Esophagus squamous epithelium (tissue), 5 donors: Measurements from ENCODE around the gene SIX1. TPM values are rescaled to one million over a fixed set of nuclear protein-coding genes. Genes with fewer than 3 reads are reported as not detected.

ENCODE experiments used
- DNase-seq: peaks from one replicate; lab custom pipeline; 2025; lab: John Stamatoyannopoulos, UW
- H3K27ac ChIP-seq, 4 donors: fragments of 200-600 bp; sonication (generic); one replicate each; pipeline ENCODE4 v1.5.1; 2016 to 2019; ENCODE audit warnings: mild to moderate bottlenecking in 1 of 4
- H3K27me3 ChIP-seq, 4 donors: fragments of 200-600 bp; sonication (generic); 1 replicate in 3 of 4; 2 replicates in 1 of 4; pipeline versions ENCODE4 v1.5.1 to v1.6.0; 2017 to 2021; ENCODE audit warnings: antibody characterized with exemption in 1 of 4
- H3K36me3 ChIP-seq, 3 donors: fragments of 200-600 bp; sonication (generic); one replicate each; pipeline ENCODE4 v1.5.1; 2016 to 2019
- H3K4me1 ChIP-seq, 3 donors: fragments of 200-600 bp; sonication (generic); one replicate each; pipeline ENCODE4 v1.5.1; 2017 to 2019
- H3K4me3 ChIP-seq, 4 donors: fragments of 200-600 bp; sonication (generic); 1 replicate in 3 of 4; 2 replicates in 1 of 4; pipeline ENCODE4 v1.5.1; 2016 to 2019; ENCODE audit warnings: mild to moderate bottlenecking in 2 of 4, moderate library complexity in 1 of 4
- H3K9me3 ChIP-seq, 3 donors: fragments of 200-600 bp; sonication (generic); one replicate each; pipeline ENCODE4 v1.5.1; 2016 to 2019
- CTCF ChIP-seq, 6 experiments: fragments of 450-650 bp in 4 of 6; fragments of 200-600 bp in 2 of 6; sonication (generic) in 2 of 6; IDR thresholded peaks; one replicate each; pipeline ENCODE4 v1.5.1; 2016 to 2019; ENCODE audit warnings: antibody characterized with exemption in 6 of 6, mild to moderate bottlenecking in 4 of 6, moderate library complexity in 4 of 6
- POLR2A ChIP-seq, 4 donors: fragments of 450-650 bp; IDR thresholded peaks; one replicate each; pipeline ENCODE4 v1.6.1; 2017; ENCODE audit warnings: antibody characterized with exemption in 4 of 4, mild to moderate bottlenecking in 4 of 4, moderate library complexity in 3 of 4
- WGBS, 2 donors: methylation state at CpG; one replicate each; pipeline ENCODE4 v1.1.5; 2018; 5-methylcytosine and 5-hydroxymethylcytosine counted together
- intact Hi-C: fragments of 100-400 bp; cut with DNase I; formaldehyde crosslinking; loops from one replicate; pipeline ENCODE4 v1.15.0; 2022
- total RNA-seq, 4 donors: library from RNA; depleted of rRNA; stranded (reverse); fragments of >200 nt; gene quantifications; one replicate each; pipeline ENCODE4 v1.1.0, GENCODE V29; 2016
- donor health status: DM: yes; HTN: yes; CAD: no.

The SIX1 gene
- total RNA-seq, 4 donors from 2014 or later: 0.23 TPM; not detected in 3

DNA sequence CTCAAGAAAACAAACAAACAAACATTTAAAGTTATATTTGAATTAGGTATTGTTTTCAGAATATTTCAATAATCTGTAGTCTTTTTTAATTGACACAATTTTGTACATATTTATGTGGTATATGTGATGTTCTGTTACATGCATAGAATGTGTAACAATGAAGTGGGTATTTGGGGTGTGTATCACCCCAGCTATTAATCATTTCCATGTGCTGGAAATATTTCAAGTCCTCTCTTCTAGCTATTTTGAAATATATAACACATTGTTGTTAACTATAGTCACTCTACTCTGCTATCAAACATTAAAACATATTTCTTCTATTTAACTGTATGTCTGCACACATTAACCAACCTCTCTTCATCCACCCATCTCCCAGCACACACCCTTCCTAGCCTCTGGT is 32.0 kb upstream of the SIX1 start:
- DNase-seq: no peak
- H3K27ac ChIP-seq: no peak overlapping the region
- TF ChIP-seq CTCF (IDR thresholded peaks at IDR 0.05) (no peak), POLR2A (IDR thresholded peaks at IDR 0.05) (no peak)
- H3K36me3 ChIP-seq: no peaks in the 10 kb centered on the region
- intact Hi-C loops: no loop called here
- no peaks in the 10 kb centered on the region for H3K9me3 ChIP-seq
- no peaks in the 10 kb centered on the region for H3K4me1 ChIP-seq
- no peaks in the 10 kb centered on the region for H3K27me3 ChIP-seq
- no peak overlapping the region for H3K4me3 ChIP-seq

GRCh38 chr14:60680511-60680910 is 31.2 kb upstream of the SIX1 start:
- H3K9me3 ChIP-seq: no peaks in the 10 kb centered on the region
- WGBS, 2 donors: 90 to 100% methylated on average over 3 of the region's 3 CpGs
- H3K4me1 ChIP-seq: no peaks in the 10 kb centered on the region
- no peak for DNase-seq
- no peak overlapping the region for H3K27ac ChIP-seq
- intact Hi-C loops: no loop called here
- no peaks in the 10 kb centered on the region for H3K36me3 ChIP-seq
- no peak overlapping the region for H3K4me3 ChIP-seq
- H3K27me3 ChIP-seq: no peaks in the 10 kb centered on the region
- no peak for TF ChIP-seq CTCF (IDR thresholded peaks at IDR 0.05)
- TF ChIP-seq POLR2A (IDR thresholded peaks at IDR 0.05): no peak

- Histone ChIP-seq H3K4me3 (no peak overlapping the region), H3K36me3 (no peaks in the 10 kb centered on the region), H3K27ac (no peak overlapping the region), H3K9me3 (no peaks in the 10 kb centered on the region), H3K27me3 (no peaks in the 10 kb centered on the region), H3K4me1 (no peaks in the 10 kb centered on the region)
- intact Hi-C loops: no loop called here
- TF ChIP-seq CTCF (IDR thresholded peaks at IDR 0.05) (no peak), POLR2A (IDR thresholded peaks at IDR 0.05) (no peak)
- WGBS, 2 donors: 69 to 70% methylated on average over 4 of the region's 4 CpGs
- no peak for DNase-seq
Observed at GRCh38 chr14:60679566-60680258, 30.4 kb upstream of the SIX1 start.

DNA sequence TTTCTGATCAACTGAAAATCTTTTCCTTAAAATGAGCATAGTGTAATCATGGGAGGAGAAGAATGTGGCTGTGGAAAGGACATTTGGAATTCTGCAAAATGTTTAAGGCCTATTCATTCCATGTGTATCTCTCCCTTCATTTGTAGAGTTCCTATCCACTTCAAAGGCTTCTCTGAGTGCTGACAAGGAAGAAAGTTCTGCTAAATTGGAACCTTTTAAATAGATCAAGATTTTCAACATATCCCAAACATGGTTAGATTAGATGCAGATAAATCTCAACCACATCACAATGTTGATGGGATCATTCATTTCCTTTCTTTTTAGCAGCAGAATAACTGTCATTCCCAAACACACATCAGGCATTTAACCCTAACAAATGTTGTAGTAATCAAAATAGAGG is 28.4 kb upstream of the SIX1 start:
- no peak for DNase-seq
- no peak overlapping the region for H3K4me3 ChIP-seq
- H3K9me3 ChIP-seq: no peaks in the 10 kb centered on the region
- no peaks in the 10 kb centered on the region for H3K4me1 ChIP-seq
- no peaks in the 10 kb centered on the region for H3K27me3 ChIP-seq
- intact Hi-C loops: no loop called here
- TF ChIP-seq POLR2A (IDR thresholded peaks at IDR 0.05): no peak
- TF ChIP-seq CTCF (IDR thresholded peaks at IDR 0.05): no peak
- no peak overlapping the region for H3K27ac ChIP-seq
- H3K36me3 ChIP-seq: no peaks in the 10 kb centered on the region

DNA sequence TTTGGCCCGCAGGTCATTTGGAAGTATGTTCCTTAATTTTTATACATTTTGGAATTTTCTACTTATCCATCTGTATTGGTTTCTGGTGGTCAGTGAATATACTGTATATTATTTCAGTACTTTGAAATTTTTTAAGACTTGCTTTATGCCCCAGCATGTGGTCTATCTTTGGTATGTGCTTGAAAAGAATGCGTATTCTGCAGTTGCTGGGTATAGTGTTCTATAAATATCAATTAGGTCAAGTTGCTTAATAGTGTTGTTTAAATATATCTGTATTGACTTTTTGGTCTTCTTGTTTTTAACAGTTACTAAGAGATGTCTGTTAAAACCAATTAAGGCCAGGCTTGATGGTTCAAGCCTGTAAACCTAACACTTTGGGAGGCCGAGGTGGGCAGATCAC is 21.7 kb upstream of the SIX1 start:
- H3K36me3 ChIP-seq: no peaks in the 10 kb centered on the region
- H3K27ac ChIP-seq: no peak overlapping the region
- intact Hi-C loops: no loop called here
- H3K4me3 ChIP-seq: no peak overlapping the region
- H3K9me3 ChIP-seq: no peaks in the 10 kb centered on the region
- H3K4me1 ChIP-seq: no peaks in the 10 kb centered on the region
- WGBS, 2 donors: 81 to 83% methylated on average over 2 to 3 of the region's 3 CpGs
- no peak for DNase-seq
- peaks cover 0 to 10% (median 0%) of the 10 kb centered on the region in 4 donors for H3K27me3 ChIP-seq
- TF ChIP-seq CTCF (IDR thresholded peaks at IDR 0.05) (no peak), POLR2A (IDR thresholded peaks at IDR 0.05) (no peak)
